Gastrocnemius medialis (tissue), 4 donors: ENCODE results near the gene VOPP1. TPM values are rescaled to one million over a fixed set of nuclear protein-coding genes. Genes with fewer than 3 reads are reported as not detected.

Source experiments
- ATAC-seq, 2 donors: fragments of 150-250 bp; one replicate each; pipeline ENCODE4 v1.9.1; 2016
- DNase-seq, 2 donors: peaks; one replicate each; pipeline ENCODE4 v3.0.0-alpha.2; 2019
- H3K27ac ChIP-seq, 4 donors: fragments of 200-600 bp; sonication (generic); 1 replicate in 1 of 4; 2 replicates in 3 of 4; pipeline ENCODE4 v1.5.1; 2016 to 2018; ENCODE audit warnings: mild to moderate bottlenecking in 2 of 4, moderate library complexity in 1 of 4
- H3K27me3 ChIP-seq, 3 donors: fragments of 200-600 bp; sonication (generic) in 2 of 3; 1 replicate in 1 of 3; 2 replicates in 2 of 3; pipeline versions ENCODE4 v1.5.1 to v1.6.0; 2016 to 2019; ENCODE audit warnings: mild to moderate bottlenecking in 1 of 3, moderate library complexity in 1 of 3
- H3K36me3 ChIP-seq, 2 donors: fragments of 200-600 bp; sonication (generic) in 1 of 2; one replicate each; pipeline ENCODE4 v1.5.1; 2017 to 2018
- H3K4me1 ChIP-seq, 2 donors: fragments of 200-600 bp; sonication (generic) in 1 of 2; one replicate each; pipeline ENCODE4 v1.5.1; 2016 to 2017; ENCODE audit warnings: mild to moderate bottlenecking in 2 of 2
- H3K4me3 ChIP-seq, 4 donors: fragments of 200-600 bp; sonication (generic) in 3 of 4; 1 replicate in 1 of 4; 2 replicates in 3 of 4; pipeline ENCODE4 v1.5.1; 2016 to 2019; ENCODE audit warnings: mild to moderate bottlenecking in 2 of 4
- H3K9me3 ChIP-seq, 3 donors: fragments of 200-600 bp; sonication (generic) in 2 of 3; 1 replicate in 1 of 3; 2 replicates in 2 of 3; pipeline ENCODE4 v1.5.1; 2016 to 2019
- POLR2A ChIP-seq, 2 donors: fragments of 450-650 bp; IDR thresholded peaks; one replicate each; pipeline ENCODE4 v1.6.1; 2017; ENCODE audit warnings: antibody characterized with exemption in 2 of 2, mild to moderate bottlenecking in 2 of 2, moderate library complexity in 2 of 2
- in situ Hi-C, 4 donors: fragments of 200-750 bp; cut with MboI; loops; one replicate each; pipeline versions ENCODE4 v1.15.0 to v1.8.0; 2017; ENCODE audit warnings: low sequenced_read_pairs in 4 of 4
- intact Hi-C: fragments of 100-400 bp; cut with DNase I; formaldehyde crosslinking; loops from one replicate; pipeline ENCODE4 v1.15.1; 2023; ENCODE audit warnings: low total_unique reads
- total RNA-seq, 4 donors: library from RNA; depleted of rRNA; stranded (reverse); fragments of >200 nt; gene quantifications; one replicate each; pipeline versions ENCODE4 v1.1.0 to v1.2.3, GENCODE V29; 2016
- TF ChIP-seq, protein P1 (sequence below), 5 experiments: fragments of 450-650 bp in 3 of 5; fragments of 200-600 bp in 2 of 5; sonication (generic) in 2 of 5; IDR thresholded peaks in 4 of 5; conservative IDR thresholded peaks in 1 of 5; 1 replicate in 4 of 5; 2 replicates in 1 of 5; pipeline ENCODE4 v1.5.1; 2016 to 2019; ENCODE audit warnings: antibody characterized with exemption in 5 of 5, mild to moderate bottlenecking in 3 of 5, moderate library complexity in 3 of 5

The VOPP1 gene
- total RNA-seq, 4 donors from 2014 or later: 17.3 to 27.9 (median 26.5) TPM

DNA sequence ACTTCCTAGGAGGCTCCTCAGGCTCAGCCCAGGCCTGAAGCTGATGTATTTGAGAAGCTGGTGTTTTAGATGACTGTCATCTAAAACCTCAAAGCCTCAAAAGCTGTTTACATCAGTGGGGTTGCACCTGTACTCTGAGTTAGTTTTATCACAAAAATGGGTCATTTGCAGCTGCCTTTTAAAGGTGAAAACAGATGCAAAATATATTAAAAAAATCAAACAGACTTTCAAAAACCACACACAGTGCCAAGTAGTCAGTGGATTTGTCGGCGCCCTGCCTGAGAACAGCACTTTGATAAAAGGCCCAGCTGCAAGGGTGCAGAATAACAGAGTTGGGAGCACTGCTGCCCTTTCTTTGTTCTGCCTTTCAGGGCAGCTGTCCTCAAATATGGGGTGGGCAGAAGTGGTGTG lies 103.0 kb downstream of the VOPP1 start:
- H3K27me3 ChIP-seq: no peaks in the 10 kb centered on the region
- H3K27ac ChIP-seq: no peak overlapping the region
- in situ Hi-C loops: no loop called here
- ATAC-seq: no peak
- H3K4me3 ChIP-seq: no peak overlapping the region
- DNase-seq: no peak
- intact Hi-C loops: no loop called here
- H3K4me1 ChIP-seq: no peaks in the 10 kb centered on the region
- H3K9me3 ChIP-seq: no peaks in the 10 kb centered on the region
- TF ChIP-seq, protein P1, sequence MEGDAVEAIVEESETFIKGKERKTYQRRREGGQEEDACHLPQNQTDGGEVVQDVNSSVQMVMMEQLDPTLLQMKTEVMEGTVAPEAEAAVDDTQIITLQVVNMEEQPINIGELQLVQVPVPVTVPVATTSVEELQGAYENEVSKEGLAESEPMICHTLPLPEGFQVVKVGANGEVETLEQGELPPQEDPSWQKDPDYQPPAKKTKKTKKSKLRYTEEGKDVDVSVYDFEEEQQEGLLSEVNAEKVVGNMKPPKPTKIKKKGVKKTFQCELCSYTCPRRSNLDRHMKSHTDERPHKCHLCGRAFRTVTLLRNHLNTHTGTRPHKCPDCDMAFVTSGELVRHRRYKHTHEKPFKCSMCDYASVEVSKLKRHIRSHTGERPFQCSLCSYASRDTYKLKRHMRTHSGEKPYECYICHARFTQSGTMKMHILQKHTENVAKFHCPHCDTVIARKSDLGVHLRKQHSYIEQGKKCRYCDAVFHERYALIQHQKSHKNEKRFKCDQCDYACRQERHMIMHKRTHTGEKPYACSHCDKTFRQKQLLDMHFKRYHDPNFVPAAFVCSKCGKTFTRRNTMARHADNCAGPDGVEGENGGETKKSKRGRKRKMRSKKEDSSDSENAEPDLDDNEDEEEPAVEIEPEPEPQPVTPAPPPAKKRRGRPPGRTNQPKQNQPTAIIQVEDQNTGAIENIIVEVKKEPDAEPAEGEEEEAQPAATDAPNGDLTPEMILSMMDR (IDR thresholded peaks at IDR 0.05 in 4 of 5, conservative IDR thresholded peaks at IDR 0.05 in 1 of 5): no peak
- no peak for TF ChIP-seq POLR2A (IDR thresholded peaks at IDR 0.05)
- H3K36me3 ChIP-seq: peaks cover 0 to under 1% of the 10 kb centered on the region in 2 donors

DNA sequence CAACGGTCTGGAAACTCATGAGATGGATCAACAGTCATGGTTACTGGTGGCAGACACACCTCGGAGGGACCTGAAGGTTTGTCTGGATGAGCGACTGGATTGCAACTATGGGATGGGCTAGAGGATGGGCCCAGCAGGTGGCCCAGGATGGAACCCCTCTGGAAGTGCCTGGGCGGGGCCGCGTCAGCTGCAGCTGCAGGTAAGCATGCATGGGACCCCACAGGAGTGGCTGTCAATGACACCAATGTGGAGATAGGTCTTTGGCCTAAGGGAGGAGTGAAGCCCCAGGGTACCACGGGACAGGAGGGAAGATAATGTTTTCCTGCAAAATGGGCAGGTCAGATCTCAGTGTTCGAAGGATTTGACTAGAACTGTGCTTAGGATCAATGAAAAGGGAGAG lies 103.8 kb downstream of the VOPP1 start:
- H3K27ac ChIP-seq: no peak overlapping the region
- H3K4me3 ChIP-seq: no peak overlapping the region
- no peaks in the 10 kb centered on the region for H3K27me3 ChIP-seq
- intact Hi-C loops: no loop called here
- TF ChIP-seq, protein P1 (IDR thresholded peaks at IDR 0.05 in 4 of 5, conservative IDR thresholded peaks at IDR 0.05 in 1 of 5): no peak
- TF ChIP-seq POLR2A (IDR thresholded peaks at IDR 0.05): no peak
- no peak for DNase-seq
- H3K4me1 ChIP-seq: no peaks in the 10 kb centered on the region
- peaks cover 0 to 9% of the 10 kb centered on the region in 2 donors for H3K36me3 ChIP-seq
- in situ Hi-C loops: no loop called here
- no peaks in the 10 kb centered on the region for H3K9me3 ChIP-seq
- ATAC-seq: no peak

DNA sequence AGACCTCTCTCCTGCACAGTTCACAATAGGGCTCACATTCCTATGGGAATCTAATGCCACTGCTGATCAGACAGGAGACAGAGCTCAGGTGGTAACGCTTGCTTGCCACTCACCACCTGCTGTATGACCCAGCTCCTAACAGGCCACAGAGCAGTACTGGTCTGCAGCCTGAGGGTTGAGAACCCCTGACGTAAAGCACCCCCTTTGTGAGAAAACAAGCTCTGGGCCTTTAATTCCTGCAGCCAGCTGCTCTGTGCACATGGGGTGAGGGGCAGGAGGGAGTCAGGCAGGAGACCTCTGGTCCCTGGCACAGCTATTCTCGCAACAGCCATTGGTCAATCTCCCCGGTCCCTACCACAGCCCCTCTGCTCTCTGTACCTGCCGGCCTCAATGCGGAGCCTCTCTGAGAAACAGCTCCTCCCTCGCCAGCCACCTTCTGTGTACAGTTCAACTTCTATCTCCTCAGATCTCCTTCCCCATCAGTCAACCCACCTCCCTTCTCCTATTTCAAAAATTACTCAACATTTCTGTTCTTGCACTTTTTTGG lies 105.2 kb downstream of the VOPP1 start:
- Histone ChIP-seq H3K27me3 (no peaks in the 10 kb centered on the region), H3K4me1 (no peaks in the 10 kb centered on the region), H3K9me3 (no peaks in the 10 kb centered on the region), H3K27ac (no peak overlapping the region), H3K36me3 (peaks cover 0 to 9% of the 10 kb centered on the region in 2 donors), H3K4me3 (no peak overlapping the region)
- no peak for ATAC-seq
- intact Hi-C loops (no loop called here), in situ Hi-C loops (no loop called here)
- no peak for DNase-seq
- TF ChIP-seq, protein P1 (IDR thresholded peaks at IDR 0.05 in 4 of 5, conservative IDR thresholded peaks at IDR 0.05 in 1 of 5): no peak
- no peak for TF ChIP-seq POLR2A (IDR thresholded peaks at IDR 0.05)

DNA sequence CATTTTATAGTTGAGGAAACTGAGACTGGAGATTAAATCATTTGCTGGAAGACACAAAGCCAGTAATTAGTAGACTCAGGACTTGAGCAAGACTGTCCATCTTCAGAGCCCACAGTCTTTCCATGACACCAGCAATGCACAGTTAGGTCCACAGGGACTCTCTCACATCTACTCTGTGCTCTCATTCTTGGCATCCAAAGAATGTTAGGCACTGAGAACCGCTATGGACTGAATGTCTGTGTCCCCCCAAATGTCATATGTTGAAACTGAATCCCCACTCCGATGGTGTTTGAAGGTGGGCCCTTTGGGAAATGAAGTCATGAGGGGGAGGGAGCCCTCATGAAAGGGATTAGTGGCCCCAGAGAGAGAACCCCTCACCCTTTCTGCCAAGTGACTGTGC lies 106.6 kb downstream of the VOPP1 start:
- in situ Hi-C loops (no loop called here), intact Hi-C loops (no loop called here)
- TF ChIP-seq, protein P1 (IDR thresholded peaks at IDR 0.05 in 4 of 5, conservative IDR thresholded peaks at IDR 0.05 in 1 of 5): no peak
- no peak for TF ChIP-seq POLR2A (IDR thresholded peaks at IDR 0.05)
- Histone ChIP-seq H3K27ac (no peak overlapping the region), H3K36me3 (peaks cover 0 to 9% of the 10 kb centered on the region in 2 donors), H3K9me3 (no peaks in the 10 kb centered on the region), H3K27me3 (no peaks in the 10 kb centered on the region), H3K4me1 (no peaks in the 10 kb centered on the region), H3K4me3 (no peak overlapping the region)
- ATAC-seq (no peak), DNase-seq (no peak)

DNA sequence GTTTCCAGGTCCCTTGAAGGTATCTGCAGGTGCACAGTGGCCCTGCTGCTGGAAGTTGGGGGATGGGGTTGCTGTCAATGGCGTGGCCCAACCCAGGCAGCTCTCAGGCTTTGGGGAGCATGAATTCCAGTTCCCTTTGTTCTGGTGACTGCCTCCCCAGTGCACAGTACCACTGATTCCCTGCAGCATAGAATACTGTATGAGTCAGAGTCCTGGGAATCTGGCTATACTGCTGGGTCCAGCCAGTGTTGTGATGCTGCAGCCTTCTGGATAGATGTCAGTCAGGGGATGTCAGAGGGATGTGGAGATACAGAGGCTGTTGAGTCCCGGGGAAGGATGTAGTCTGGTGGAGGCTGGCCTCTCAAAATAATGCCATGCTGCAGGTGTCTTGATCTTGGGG lies 107.9 kb downstream of the VOPP1 start:
- H3K27me3 ChIP-seq: no peaks in the 10 kb centered on the region
- no peak for DNase-seq
- H3K4me1 ChIP-seq: no peaks in the 10 kb centered on the region
- TF ChIP-seq, protein P1 (IDR thresholded peaks at IDR 0.05 in 4 of 5, conservative IDR thresholded peaks at IDR 0.05 in 1 of 5): no peak
- no peak for TF ChIP-seq POLR2A (IDR thresholded peaks at IDR 0.05)
- no peak overlapping the region for H3K27ac ChIP-seq
- no peak for ATAC-seq
- in situ Hi-C loops (no loop called here), intact Hi-C loops (no loop called here)
- H3K36me3 ChIP-seq: peaks cover 0 to 9% of the 10 kb centered on the region in 2 donors
- H3K4me3 ChIP-seq: no peak overlapping the region
- no peaks in the 10 kb centered on the region for H3K9me3 ChIP-seq
